Measurements from ENCODE around the gene ADAMTSL5.

DNA sequence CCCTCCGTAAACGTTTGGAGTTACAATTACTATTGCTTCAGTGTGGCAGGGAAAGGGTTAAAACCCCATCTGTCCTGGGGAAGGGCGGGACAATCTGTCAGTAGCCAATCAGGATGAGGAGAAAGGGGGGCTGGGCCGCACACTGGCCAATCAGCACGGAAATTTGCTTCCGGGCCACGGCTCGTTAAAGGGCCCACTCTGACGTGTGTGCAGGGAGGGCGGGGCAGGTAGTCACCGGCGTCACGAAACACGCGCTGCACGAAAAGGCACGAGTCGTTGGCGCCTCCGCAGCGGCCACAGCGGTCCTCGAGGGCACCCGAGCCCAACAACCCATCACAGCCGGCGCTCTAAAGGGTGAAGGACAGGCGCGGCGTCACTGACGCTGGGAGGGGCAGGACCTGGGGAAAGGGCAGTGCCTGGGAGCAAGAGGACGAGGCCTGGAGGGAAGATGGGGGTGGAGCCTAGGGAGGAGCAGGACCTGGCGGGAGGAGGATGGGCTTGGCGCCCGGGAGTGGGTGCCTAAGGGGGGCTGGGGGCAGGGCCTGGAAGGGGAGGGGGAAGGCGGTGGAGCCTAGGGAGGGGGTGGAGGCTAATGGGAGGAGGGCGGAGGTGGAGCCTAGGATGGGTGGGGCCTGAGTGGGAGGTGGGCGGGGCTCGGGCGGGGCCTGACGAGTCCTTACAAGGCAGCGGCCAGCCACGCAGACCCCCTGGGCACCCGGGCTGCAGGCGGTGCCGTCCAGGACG, 4.9 kb downstream of the ADAMTSL5 start:
- TF ChIP-seq CTCF (conservative IDR thresholded peaks at IDR 0.05; ENCODE audit: low read depth, low read length) (no peak), EZH2 (IDR thresholded peaks at IDR 0.05; ENCODE audit: borderline replicate concordance, low read depth, low read length, poor library complexity, severe bottlenecking) (no peak)

All from A673 (cell line).